Bladder microvascular endothelial cell (primary cell): ENCODE measurements around the gene CCDC170. TPM values are rescaled to one million over a fixed set of nuclear protein-coding genes. Genes with fewer than 3 reads are reported as not detected.

Experiments
- total RNA-seq: library from RNA; depleted of rRNA; stranded (reverse); fragments of >200 nt; gene quantifications from 2 replicates; pipeline ENCODE4 v1.2.3, GENCODE V29; 2014

CCDC170 gene, protein sequence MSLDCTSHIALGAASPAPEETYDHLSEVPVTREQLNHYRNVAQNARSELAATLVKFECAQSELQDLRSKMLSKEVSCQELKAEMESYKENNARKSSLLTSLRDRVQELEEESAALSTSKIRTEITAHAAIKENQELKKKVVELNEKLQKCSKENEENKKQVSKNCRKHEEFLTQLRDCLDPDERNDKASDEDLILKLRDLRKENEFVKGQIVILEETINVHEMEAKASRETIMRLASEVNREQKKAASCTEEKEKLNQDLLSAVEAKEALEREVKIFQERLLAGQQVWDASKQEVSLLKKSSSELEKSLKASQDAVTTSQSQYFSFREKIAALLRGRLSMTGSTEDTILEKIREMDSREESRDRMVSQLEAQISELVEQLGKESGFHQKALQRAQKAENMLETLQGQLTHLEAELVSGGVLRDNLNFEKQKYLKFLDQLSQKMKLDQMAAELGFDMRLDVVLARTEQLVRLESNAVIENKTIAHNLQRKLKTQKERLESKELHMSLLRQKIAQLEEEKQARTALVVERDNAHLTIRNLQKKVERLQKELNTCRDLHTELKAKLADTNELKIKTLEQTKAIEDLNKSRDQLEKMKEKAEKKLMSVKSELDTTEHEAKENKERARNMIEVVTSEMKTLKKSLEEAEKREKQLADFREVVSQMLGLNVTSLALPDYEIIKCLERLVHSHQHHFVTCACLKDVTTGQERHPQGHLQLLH
- total RNA-seq, result under 0.01 TPM in 1 of 2 replicates, not detected in the other

GRCh38 chr6:151493804-151494234 is at the start of gene CCDC170:
CCDC170 (plus strand) TSS chr6:151494017; CDS start chr6:151494129, 112 bp downstream.

DNA sequence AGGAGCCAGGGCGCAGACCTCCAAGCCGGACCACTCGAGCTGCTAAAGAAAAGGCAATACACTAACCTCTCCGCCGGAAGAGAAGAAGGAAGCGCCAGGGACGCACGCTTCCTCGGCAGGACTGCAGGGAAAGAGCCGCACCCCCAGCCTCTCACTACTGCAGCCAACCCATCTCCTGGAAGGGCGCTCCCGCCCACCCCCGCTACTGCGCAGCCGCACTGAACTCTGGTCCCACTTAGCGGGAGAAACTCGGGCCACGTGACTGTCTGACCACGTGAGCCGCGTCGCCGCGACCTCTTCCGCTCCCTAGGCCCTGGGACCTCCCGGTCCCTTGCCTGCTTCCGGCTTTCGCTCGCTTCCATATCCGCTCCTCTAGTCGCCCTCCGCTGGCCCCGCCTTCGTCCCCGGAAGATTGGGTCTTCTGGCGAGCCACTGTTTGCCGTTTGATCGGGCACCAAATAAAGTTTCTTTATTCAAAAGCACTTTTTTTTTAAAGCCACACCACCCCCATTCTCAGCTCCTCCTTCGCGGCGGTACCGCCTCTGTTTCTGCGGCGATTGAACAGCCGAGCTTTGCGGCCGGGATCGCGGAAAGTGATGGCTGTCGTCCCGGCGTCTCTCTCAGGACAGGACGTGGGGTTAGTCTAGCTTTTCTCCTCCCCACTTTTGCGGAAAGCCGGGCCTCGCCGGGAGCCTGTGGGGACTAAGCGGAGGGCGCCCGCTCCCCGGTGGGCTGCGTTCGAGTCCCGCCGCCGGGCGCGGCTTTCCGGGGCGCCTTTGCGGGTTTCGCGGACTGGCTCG is 41.7 kb upstream of the CCDC170 start, which contains the start of gene RMND1:
Gene RMND1 (minus strand): TSS at position 177 of the 800 bp plus-strand sequence. CDS start 6,315 bp downstream, outside the sequence.

Other genes starting within 250 kb of the CCDC170 start
- gene ZBTB2, start 102.5 kb upstream of the CCDC170 start, total RNA-seq, result 4.4 and 10.1 TPM in 2 replicates
- gene RMND1, start 41.9 kb upstream of the CCDC170 start, total RNA-seq, result 21.8 and 22.8 TPM in 2 replicates